Sigmoid colon (tissue), 4 donors: ENCODE measurements around the gene CPN1.

ENCODE experiments used
- EP300 ChIP-seq, 4 donors: sonication (generic); formaldehyde crosslinking; IDR thresholded peaks; one replicate each; pipeline ENCODE4 v1.6.1; 2017; ENCODE audit warnings: antibody characterized with exemption in 4 of 4
- POLR2A ChIP-seq, 2 donors: fragments of 450-650 bp; IDR thresholded peaks; one replicate each; pipeline ENCODE4 v1.6.1; 2016; ENCODE audit warnings: antibody characterized with exemption in 2 of 2, mild to moderate bottlenecking in 2 of 2, moderate library complexity in 2 of 2
- POLR2AphosphoS5 ChIP-seq, 4 donors: sonication (generic); formaldehyde crosslinking; IDR thresholded peaks; one replicate each; pipeline ENCODE4 v1.6.1; 2017; ENCODE audit warnings: antibody characterized with exemption in 4 of 4
- TF ChIP-seq, protein P1 (sequence below), 4 experiments: fragments of 450-650 bp in 3 of 4; fragments of 200-600 bp in 1 of 4; IDR thresholded peaks; one replicate each; pipeline ENCODE4 v1.5.1; 2016 to 2019; ENCODE audit warnings: antibody characterized with exemption in 4 of 4, mild to moderate bottlenecking in 3 of 4, moderate library complexity in 2 of 4

DNA sequence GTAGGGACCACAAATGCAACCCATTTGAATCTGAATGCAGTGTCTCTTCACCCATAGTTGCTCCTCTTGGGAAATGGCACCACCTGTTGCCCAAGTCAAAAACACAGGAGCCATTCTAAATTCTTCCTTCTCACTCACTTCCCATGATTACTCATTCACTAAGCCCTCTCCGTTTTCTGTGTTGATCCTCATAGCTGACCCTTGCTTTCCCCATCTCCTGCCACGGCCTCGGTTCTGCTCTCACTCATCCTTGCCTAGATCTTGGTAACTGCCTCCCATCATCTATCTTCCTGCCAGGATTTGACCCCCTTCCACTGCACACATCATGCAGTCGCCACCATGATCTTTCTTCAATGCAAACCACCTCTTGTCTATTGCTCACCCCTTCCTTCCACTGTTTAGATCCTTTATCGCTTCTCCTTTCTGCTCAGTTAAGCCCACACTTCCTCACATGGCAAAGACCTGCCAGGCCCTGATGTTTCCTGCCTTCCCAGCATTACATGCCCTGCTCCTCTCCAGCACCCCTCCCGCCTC, 19.0 kb upstream of the CPN1 start:
- TF ChIP-seq, protein P1, sequence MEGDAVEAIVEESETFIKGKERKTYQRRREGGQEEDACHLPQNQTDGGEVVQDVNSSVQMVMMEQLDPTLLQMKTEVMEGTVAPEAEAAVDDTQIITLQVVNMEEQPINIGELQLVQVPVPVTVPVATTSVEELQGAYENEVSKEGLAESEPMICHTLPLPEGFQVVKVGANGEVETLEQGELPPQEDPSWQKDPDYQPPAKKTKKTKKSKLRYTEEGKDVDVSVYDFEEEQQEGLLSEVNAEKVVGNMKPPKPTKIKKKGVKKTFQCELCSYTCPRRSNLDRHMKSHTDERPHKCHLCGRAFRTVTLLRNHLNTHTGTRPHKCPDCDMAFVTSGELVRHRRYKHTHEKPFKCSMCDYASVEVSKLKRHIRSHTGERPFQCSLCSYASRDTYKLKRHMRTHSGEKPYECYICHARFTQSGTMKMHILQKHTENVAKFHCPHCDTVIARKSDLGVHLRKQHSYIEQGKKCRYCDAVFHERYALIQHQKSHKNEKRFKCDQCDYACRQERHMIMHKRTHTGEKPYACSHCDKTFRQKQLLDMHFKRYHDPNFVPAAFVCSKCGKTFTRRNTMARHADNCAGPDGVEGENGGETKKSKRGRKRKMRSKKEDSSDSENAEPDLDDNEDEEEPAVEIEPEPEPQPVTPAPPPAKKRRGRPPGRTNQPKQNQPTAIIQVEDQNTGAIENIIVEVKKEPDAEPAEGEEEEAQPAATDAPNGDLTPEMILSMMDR (IDR thresholded peaks at IDR 0.05) = no peak
- TF ChIP-seq POLR2A (IDR thresholded peaks at IDR 0.05) = no peak
- TF ChIP-seq POLR2AphosphoS5 (IDR thresholded peaks at IDR 0.05) = no peak
- no peak for TF ChIP-seq EP300 (IDR thresholded peaks at IDR 0.05)
